HEK293 (cell line): ENCODE measurements around the gene ERBB2.

Experiments used
- ATF2 ChIP-seq: fragments of 450-650 bp; formaldehyde crosslinking; IDR thresholded peaks from 2 replicates; pipeline ENCODE4 v1.5.1; 2016; ENCODE audit warnings: missing biosample characterization, missing genetic modification characterization, low read depth
- CTCF ChIP-seq: fragments of 450-650 bp; formaldehyde crosslinking; IDR thresholded peaks from 2 replicates; pipeline ENCODE4 v1.5.1; 2016; ENCODE audit warnings: missing biosample characterization, missing genetic modification characterization
- ZNF121 ChIP-seq: fragments of 450-650 bp; formaldehyde crosslinking; IDR thresholded peaks from 2 replicates; pipeline ENCODE4 v1.5.1; 2016; ENCODE audit warnings: missing biosample characterization, missing genetic modification characterization
- ZNF449 ChIP-seq: fragments of 450-650 bp; formaldehyde crosslinking; IDR thresholded peaks from 2 replicates; pipeline ENCODE4 v1.5.1; 2017; ENCODE audit warnings: missing biosample characterization, mild to moderate bottlenecking, missing genetic modification characterization, moderate library complexity
- ZNF48 ChIP-seq: fragments of 450-650 bp; formaldehyde crosslinking; IDR thresholded peaks from 2 replicates; pipeline ENCODE4 v1.5.1; 2016; ENCODE audit warnings: missing biosample characterization, missing genetic modification characterization
- ZNF501 ChIP-seq: fragments of 450-650 bp; formaldehyde crosslinking; IDR thresholded peaks from 2 replicates; pipeline ENCODE4 v1.5.1; 2016; ENCODE audit warnings: missing biosample characterization, missing genetic modification characterization
- ZNF658 ChIP-seq: fragments of 450-650 bp; formaldehyde crosslinking; IDR thresholded peaks from 2 replicates; pipeline ENCODE4; 2016; ENCODE audit warnings: missing biosample characterization, missing genetic modification characterization

- TF ChIP-seq ZNF658 (tag by site-specific recombination) (no peak), ZNF121 (no peak), ZNF449 (tag by site-specific recombination) (no peak), CTCF (tag by site-specific recombination) (no peak), ZNF501 (tag by site-specific recombination) (no peak), ATF2 (no peak), ZNF48 (tag by site-specific recombination) (no peak)
These were observed 17.8 kb downstream of the ERBB2 start for GRCh38 chr17:39717660-39718059.
